Uterus (tissue), 4 donors: Measurements from ENCODE around the gene VPS11. TPM values are rescaled to one million over a fixed set of nuclear protein-coding genes. Genes with fewer than 3 reads are reported as not detected.

Source experiments
- DNase-seq, 2 donors: peaks; one replicate each; pipeline ENCODE4 v3.0.0-alpha.2; 2019 to 2020
- H3K27ac ChIP-seq, 2 donors: fragments of 200-600 bp; sonication (generic); 1 replicate in 1 of 2; 2 replicates in 1 of 2; pipeline ENCODE4 v1.5.1; 2016 to 2018
- H3K27me3 ChIP-seq, 2 donors: fragments of 200-600 bp; sonication (generic); one replicate each; pipeline ENCODE4 v1.5.1; 2018 to 2019; ENCODE audit warnings: control low read depth in 1 of 2
- H3K36me3 ChIP-seq, 2 donors: fragments of 200-600 bp; sonication (generic); one replicate each; pipeline ENCODE4 v1.5.1; 2019; ENCODE audit warnings: control low read depth in 1 of 2
- H3K4me1 ChIP-seq, 2 donors: fragments of 200-600 bp; sonication (generic); one replicate each; pipeline ENCODE4 v1.5.1; 2018 to 2019; ENCODE audit warnings: control low read depth in 1 of 2
- H3K4me3 ChIP-seq, 2 donors: fragments of 200-600 bp; sonication (generic); 1 replicate in 1 of 2; 2 replicates in 1 of 2; pipeline ENCODE4 v1.5.1; 2018 to 2019; ENCODE audit warnings: mild to moderate bottlenecking in 1 of 2
- H3K9me3 ChIP-seq, 2 donors: fragments of 200-600 bp; sonication (generic); one replicate each; pipeline ENCODE4 v1.5.1; 2019; ENCODE audit warnings: control low read depth in 1 of 2
- POLR2A ChIP-seq, 2 donors: fragments of 450-650 bp; IDR thresholded peaks; one replicate each; pipeline ENCODE4 v1.6.1; 2016; ENCODE audit warnings: antibody characterized with exemption in 2 of 2, mild to moderate bottlenecking in 1 of 2, moderate library complexity in 1 of 2
- intact Hi-C: fragments of 100-400 bp; cut with DNase I; formaldehyde crosslinking; loops from one replicate; pipeline ENCODE4 v1.15.1; 2023; ENCODE audit warnings: low total_unique reads
- total RNA-seq, 4 donors: library from RNA; depleted of rRNA in 3 of 4; stranded (reverse); fragments of >200 nt in 3 of 4; gene quantifications; one replicate each; pipeline versions ENCODE4 v1.1.0 to v1.2.4, GENCODE V29; 2014 to 2023
- TF ChIP-seq, protein P1 (sequence below), 4 experiments: fragments of 200-600 bp in 2 of 4; fragments of 450-650 bp in 2 of 4; sonication (generic) in 2 of 4; IDR thresholded peaks; one replicate each; pipeline ENCODE4 v1.5.1; 2016 to 2019; ENCODE audit warnings: antibody characterized with exemption in 4 of 4, mild to moderate bottlenecking in 2 of 4, moderate library complexity in 1 of 4
- donor health status: DM: yes; HTN: yes; CAD: no.

Gene VPS11
- total RNA-seq, 4 donors from 2014 or later = 25.6 to 86.6 (median 36.3) TPM

DNA sequence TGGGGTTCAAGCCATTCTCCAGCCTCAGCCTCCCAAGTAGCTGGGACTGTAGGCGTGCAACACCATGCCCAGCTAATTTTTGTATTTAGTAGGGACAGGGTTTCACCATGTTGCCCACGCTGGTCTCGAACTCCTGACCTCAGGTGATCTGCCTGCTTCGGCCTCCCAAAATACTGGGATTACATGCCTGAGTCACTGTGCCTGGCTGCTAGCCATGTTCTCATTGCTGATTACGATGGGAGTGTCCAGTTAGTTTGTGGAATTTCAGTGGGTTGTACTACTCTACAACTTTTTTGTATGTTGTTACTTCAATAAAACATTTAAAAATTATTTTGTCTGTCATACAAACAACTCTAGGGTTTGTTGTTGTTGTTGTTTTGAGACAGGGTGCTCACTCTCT is 4.8 kb upstream of the VPS11 start:
- peak in 1 of 2 donors; percentile 42 for DNase-seq
- H3K27ac ChIP-seq = no peak overlapping the region

DNA sequence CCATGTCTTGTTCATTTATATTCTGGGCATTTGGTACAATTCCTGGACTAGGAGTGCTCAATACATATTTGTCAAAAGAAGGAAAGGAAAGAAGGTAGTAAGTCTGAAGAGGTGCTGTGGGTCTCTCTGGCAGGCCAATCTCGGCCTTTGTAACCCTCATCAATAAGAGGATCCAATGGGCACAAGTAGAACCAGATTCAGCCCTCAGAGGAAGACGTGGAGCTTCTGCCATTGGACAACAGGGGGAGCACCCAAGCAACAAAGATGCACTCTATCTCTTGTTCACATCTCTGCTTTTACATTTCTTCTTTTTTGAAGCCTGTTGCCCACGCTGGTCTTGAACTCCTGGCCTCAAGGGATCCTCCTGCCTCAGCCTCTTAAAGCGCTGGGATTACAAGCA is 2.2 kb upstream of the VPS11 start:
- H3K9me3 ChIP-seq = no peaks in the 10 kb centered on the region
- H3K27me3 ChIP-seq = no peaks in the 10 kb centered on the region
- DNase-seq = no peak
- TF ChIP-seq, protein P1, sequence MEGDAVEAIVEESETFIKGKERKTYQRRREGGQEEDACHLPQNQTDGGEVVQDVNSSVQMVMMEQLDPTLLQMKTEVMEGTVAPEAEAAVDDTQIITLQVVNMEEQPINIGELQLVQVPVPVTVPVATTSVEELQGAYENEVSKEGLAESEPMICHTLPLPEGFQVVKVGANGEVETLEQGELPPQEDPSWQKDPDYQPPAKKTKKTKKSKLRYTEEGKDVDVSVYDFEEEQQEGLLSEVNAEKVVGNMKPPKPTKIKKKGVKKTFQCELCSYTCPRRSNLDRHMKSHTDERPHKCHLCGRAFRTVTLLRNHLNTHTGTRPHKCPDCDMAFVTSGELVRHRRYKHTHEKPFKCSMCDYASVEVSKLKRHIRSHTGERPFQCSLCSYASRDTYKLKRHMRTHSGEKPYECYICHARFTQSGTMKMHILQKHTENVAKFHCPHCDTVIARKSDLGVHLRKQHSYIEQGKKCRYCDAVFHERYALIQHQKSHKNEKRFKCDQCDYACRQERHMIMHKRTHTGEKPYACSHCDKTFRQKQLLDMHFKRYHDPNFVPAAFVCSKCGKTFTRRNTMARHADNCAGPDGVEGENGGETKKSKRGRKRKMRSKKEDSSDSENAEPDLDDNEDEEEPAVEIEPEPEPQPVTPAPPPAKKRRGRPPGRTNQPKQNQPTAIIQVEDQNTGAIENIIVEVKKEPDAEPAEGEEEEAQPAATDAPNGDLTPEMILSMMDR (IDR thresholded peaks at IDR 0.05) = peak in 1 of 4 experiments; percentile 12
- TF ChIP-seq POLR2A (IDR thresholded peaks at IDR 0.05) = no peak
- no peak overlapping the region for H3K27ac ChIP-seq
- intact Hi-C loops = no loop called here
- no peaks in the 10 kb centered on the region for H3K4me1 ChIP-seq
- H3K4me3 ChIP-seq = no peak overlapping the region
- no peaks in the 10 kb centered on the region for H3K36me3 ChIP-seq

More for the DNA sequence above, 4.8 kb upstream of the VPS11 start:
- Histone ChIP-seq H3K27me3 (no peaks in the 10 kb centered on the region), H3K4me3 (no peak overlapping the region), H3K9me3 (no peaks in the 10 kb centered on the region), H3K4me1 (peaks cover 0 to 5% of the 10 kb centered on the region in 2 donors), H3K36me3 (no peaks in the 10 kb centered on the region)
- TF ChIP-seq POLR2A (IDR thresholded peaks at IDR 0.05) = no peak
- TF ChIP-seq, protein P1 (IDR thresholded peaks at IDR 0.05) = no peak
- intact Hi-C loops = no loop called here

DNA sequence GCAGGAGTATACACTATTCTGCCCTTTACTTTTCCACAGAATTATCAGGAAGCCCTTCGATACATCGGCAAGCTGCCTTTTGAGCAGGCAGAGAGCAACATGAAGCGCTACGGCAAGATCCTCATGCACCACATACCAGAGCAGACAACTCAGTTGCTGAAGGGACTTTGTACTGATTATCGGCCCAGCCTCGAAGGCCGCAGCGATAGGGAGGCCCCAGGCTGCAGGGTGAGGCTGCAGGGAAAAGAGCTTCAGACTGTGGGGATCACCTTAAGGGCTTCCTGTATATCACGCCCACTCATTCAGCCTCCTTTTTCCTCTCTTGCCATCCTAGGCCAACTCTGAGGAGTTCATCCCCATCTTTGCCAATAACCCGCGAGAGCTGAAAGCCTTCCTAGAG is 10.2 kb downstream of the VPS11 start:
- no peaks in the 10 kb centered on the region for H3K9me3 ChIP-seq
- no peaks in the 10 kb centered on the region for H3K27me3 ChIP-seq
- no peak overlapping the region for H3K27ac ChIP-seq
- TF ChIP-seq, protein P1 (IDR thresholded peaks at IDR 0.05) = no peak
- no peak for TF ChIP-seq POLR2A (IDR thresholded peaks at IDR 0.05)
- DNase-seq = no peak
- H3K36me3 ChIP-seq = no peaks in the 10 kb centered on the region
- intact Hi-C loops = no loop called here
- H3K4me1 ChIP-seq = no peaks in the 10 kb centered on the region
- no peak overlapping the region for H3K4me3 ChIP-seq

DNA sequence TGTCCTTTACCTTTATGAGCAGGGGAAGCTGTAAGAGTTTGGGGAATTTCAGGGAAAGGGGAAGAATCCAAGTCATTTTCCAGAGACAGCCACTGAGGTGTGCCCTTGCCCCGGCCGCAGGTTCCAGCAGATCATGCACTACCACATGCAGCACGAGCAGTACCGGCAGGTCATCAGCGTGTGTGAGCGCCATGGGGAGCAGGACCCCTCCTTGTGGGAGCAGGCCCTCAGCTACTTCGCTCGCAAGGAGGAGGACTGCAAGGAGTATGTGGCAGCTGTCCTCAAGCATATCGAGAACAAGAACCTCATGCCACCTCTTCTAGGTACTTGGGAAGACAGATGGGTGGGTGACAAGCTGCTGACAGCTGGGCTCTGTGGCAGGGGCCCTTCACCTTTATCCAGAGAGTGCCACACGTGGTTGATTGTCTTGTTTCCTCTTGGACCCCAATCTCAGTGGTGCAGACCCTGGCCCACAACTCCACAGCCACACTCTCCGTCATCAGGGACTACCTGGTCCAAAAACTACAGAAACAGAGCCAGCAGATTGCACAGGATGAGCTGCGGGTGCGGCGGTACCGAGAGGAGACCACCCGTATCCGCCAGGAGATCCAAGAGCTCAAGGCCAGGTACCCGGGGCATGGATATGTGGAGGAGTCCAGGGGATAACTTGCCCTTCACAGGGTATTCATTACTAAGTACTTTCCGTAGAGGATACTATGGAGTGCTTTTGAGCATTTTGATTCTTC is 11.2 kb downstream of the VPS11 start:
- H3K36me3 ChIP-seq = no peaks in the 10 kb centered on the region
- H3K27ac ChIP-seq = no peak overlapping the region
- H3K4me3 ChIP-seq = no peak overlapping the region
- intact Hi-C loops = no loop called here
- TF ChIP-seq, protein P1 (IDR thresholded peaks at IDR 0.05) = no peak
- no peak for TF ChIP-seq POLR2A (IDR thresholded peaks at IDR 0.05)
- no peaks in the 10 kb centered on the region for H3K27me3 ChIP-seq
- no peaks in the 10 kb centered on the region for H3K9me3 ChIP-seq
- no peaks in the 10 kb centered on the region for H3K4me1 ChIP-seq
- DNase-seq = no peak

DNA sequence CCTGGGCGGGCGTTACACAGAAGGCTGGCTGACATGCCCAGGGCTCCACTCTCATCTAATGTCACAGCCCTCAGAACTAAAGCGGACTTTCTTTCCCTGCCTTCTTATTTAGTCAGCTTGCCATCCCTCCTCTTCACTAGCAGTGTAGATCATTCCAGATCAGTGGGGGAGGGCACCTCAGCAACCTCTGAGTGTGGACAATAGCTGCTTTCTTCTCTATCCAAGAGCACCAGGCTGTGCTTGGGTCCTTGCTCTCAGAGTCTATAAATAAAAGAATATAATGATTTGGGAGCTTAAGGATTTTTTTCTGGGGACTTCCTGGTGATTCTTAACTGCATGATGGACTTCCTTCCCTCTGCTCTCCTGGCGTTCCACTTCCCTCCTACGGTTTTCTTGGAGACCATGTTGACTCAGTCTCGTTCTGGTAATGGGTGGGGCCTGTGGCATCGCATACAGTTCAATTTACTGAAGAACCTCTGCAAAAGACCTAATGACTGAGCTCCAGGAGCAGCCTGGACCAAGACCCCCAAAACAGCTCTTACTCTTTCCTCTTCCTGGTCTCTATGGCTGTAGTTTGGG is 14.2 kb downstream of the VPS11 start:
- DNase-seq = no peak
- H3K4me3 ChIP-seq = no peak overlapping the region
- H3K4me1 ChIP-seq = peaks cover 0 to 7% of the 10 kb centered on the region in 2 donors
- no peaks in the 10 kb centered on the region for H3K27me3 ChIP-seq
- intact Hi-C loops = no loop called here
- H3K27ac ChIP-seq = no peak overlapping the region
- H3K9me3 ChIP-seq = no peaks in the 10 kb centered on the region
- no peak for TF ChIP-seq POLR2A (IDR thresholded peaks at IDR 0.05)
- TF ChIP-seq, protein P1 (IDR thresholded peaks at IDR 0.05) = no peak
- H3K36me3 ChIP-seq = no peaks in the 10 kb centered on the region
